Measurements from ENCODE around the gene ABCA7.

ABCA7 gene

DNA sequence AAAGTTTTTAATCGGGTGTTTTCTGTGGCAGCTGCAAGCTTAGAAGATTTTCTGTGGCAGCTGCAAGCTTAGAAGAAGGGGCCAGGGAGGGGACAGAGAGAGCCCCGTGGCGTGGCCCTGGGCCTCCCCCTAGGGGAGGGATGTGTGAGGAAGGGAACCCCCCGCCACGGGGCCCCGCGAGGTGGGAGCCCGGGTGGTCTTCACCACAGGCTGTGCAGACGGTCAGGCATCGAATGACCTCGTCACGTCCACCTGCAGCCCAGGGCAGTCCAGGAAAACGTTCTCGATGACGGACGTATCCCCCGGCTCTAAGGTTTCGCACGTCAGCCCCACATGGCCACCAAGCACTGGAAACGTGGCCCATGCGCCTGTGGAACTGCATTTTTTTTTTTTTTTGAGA lies 46.7 kb downstream of the ABCA7 start:
- no peak for DNase-seq (ENCODE audit: low read depth in 2 of 2)

DNA sequence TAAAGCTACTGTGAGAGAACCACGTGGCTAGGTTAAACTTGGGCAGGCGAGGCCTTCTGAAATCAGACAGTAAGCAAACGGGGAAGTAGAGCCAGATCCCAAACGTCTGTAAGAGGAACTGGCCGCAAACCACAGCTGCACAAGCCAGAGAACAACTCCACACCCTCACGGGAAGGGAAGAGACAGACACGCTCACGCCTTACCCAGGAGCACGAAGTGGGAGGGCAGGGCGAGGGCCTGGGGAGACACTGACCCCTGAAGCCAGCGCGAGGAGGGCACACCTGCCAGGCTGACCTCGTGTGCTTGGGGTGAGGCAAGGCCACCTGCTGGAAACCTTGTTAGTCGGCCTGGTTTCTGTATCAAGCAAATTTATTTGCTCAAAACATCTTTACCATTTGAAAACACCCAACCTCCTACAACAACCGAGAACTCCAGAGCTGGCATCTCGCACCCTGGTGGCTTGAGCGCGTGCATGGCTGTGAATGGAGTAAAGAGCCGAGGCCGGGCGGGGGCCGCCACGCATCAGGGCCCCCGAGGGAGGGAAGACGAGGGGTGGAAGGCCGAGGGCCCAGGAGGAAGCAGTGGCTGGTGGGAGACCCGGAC lies 48.0 kb downstream of the ABCA7 start:
- DNase-seq (ENCODE audit: low read depth in 2 of 2): no peak

DNA sequence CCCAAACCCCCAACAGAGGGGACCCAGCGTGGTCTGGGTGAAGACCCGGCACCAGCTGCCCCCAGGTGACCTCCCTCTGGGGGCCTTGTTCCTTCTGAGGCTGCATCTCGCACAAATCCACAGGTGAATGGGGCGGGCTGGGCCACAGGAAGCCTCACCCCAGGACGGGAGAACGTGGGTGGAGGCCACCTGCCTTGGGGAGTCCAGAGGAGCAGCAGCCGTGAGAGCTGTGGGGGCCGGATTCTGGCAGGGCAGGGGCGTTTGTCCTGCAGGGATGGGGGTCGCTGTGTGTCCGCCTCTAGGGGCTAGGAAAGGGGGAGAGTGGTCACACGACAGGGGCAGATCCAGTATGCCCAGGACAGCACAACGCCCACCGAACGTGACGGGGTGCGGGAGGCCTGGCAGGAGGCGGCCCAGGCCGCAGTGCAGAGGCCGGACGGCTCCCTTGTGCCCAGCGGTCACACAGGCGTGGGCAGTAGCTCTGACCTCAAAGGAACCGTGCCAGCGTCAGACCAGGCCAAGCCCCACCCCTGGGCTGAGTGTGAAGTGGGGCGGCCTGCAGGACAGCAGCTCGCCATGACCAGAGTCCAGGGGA lies 48.6 kb downstream of the ABCA7 start:
- no peak for DNase-seq (ENCODE audit: low read depth in 2 of 2)

DNA sequence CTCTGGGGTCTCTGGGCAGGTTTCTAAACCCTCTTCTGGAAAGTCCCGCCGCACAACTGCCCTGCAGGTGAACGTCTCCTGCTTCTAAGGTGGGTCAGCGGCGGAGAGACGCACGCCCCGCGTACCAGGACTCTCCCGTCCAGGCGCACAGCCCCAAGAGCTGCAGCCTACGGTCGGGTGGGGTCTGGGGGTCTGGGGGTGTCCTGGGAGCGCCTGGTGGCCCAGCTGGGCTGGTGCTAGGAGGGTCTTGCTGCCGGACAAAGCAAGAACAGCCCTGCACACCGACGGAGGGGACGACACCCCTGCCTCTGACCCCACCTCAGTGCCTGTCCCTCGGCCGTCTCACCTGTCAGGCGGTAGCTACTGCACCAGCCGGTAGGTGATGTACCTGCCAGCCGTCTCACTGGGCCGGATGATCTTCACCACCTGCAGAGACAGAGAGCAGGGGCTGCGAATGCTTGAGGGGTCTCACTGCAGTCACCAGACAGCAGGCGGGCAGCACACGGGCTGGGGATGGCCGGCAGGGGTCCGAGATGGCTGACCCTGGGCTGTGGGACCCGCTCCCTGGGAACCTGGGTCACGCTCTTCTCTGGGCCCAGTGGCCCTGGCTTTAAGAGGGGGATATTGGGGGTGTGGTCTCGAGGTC lies 49.3 kb downstream of the ABCA7 start:
- DNase-seq (ENCODE audit: low read depth in 2 of 2): no peak

DNA sequence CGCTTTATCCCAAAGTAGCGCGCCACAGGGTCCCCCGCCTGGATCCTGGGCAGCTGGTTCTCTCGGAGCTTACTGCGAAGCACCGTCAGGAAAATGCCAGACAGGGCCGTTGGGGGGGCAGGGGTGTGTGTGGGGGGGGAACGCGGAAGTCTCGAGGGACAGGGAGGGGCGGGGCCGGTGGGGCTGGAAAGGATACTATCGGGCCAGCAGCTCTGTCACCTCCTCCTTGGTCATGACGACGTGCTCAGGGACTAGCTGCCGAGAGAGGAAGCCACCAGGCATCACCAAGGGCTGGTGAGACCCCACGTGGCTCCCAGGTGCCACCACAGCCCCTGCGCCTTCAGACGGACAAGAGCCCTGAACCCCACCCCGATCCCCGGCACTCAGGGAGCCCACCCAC lies 50.0 kb downstream of the ABCA7 start:
- DNase-seq (ENCODE audit: low read depth in 2 of 2): no peak

DNA sequence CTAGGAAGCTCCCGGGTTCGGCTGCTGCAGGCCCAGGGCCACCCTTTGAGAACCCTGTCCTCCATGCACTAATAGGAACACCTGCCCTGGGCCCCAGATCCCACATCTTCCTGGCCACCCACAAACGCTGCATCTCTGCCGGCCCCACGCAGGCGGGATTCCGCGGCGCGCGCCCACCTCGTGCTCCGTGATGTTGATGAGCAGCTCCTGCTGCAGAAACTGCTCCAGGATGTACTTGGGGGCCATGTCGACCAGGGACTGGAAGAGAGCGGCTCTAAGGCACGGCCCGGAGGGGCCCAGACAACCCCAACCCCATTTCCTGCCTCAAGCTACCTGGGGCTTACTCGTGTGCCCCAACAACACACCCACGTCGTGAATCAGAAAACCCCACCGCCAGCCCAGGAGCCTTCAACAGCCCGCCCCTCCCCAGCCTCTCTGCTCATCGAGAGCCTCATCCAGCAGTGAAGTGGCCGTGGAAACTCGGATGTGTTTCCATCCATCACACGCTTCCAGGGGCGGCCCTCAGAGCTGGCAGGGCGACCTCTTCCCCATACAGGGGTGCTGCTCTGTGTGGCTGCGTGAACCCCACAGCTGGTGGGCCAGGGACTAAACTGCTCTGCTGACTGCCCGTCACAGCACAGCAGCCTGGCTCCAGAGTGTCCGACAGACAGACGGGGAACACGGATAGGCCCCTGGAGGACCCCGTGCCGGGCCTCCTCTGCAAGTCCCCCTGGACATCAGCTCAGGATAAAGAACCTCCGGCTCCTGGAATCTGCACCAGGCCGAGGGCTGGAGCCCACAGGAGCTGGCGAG lies 51.0 kb downstream of the ABCA7 start:
- peak in 1 of 2 donors; percentile 61 for DNase-seq (ENCODE audit: low read depth in 2 of 2)

DNA sequence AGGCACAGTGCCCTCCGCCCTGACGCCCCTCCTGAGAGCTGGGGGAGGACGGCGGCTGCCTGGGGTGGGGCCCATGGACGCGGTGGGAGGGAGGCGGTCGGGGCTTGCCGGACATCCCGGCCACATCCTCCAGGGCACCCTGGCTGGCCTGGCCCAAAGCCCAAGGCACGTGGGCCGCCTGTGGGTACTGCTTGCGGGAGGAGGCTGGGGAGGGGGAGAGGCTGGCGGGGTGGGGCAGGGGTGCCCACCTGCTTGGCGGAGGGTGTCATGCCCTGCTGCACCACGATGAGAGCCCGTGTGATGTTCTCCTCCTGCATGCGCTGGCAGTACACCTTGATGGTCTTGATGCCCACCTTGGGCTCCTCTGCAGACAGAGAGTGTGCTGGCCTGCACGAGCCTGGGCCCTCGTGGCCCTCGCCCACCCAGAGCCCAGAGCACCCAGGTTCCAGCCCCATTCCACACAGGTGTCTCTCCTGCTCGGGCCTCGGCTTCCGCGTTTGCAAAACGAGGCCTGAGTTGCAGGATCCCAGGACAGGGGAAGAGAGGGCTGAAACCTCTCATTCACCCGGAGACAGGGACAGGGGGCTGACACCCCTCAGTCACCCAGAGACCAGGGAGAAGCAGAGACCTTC lies 51.8 kb downstream of the ABCA7 start:
- no peak for DNase-seq (ENCODE audit: low read depth in 2 of 2)

DNA sequence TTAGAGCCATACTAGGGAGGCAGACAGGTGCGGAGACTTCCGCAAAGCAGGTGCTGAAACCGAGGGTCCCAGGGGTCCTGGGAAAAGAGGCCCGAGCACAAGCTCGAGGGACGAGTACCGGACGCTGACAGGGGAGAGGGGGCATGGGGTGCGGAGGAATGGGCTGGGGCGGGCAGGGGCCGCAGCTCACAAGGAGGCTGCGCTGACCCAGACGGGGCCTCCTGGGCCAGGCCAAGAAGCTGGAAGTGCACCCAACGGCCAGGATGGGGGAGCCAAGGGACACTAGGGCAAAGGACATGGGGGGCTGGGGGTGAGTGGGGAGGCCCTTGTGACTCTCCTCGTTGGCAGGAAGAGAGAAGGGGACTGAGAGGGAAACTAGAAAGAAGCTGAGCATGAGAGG lies 53.4 kb downstream of the ABCA7 start:
- no peak for DNase-seq (ENCODE audit: low read depth in 2 of 2)

DNA sequence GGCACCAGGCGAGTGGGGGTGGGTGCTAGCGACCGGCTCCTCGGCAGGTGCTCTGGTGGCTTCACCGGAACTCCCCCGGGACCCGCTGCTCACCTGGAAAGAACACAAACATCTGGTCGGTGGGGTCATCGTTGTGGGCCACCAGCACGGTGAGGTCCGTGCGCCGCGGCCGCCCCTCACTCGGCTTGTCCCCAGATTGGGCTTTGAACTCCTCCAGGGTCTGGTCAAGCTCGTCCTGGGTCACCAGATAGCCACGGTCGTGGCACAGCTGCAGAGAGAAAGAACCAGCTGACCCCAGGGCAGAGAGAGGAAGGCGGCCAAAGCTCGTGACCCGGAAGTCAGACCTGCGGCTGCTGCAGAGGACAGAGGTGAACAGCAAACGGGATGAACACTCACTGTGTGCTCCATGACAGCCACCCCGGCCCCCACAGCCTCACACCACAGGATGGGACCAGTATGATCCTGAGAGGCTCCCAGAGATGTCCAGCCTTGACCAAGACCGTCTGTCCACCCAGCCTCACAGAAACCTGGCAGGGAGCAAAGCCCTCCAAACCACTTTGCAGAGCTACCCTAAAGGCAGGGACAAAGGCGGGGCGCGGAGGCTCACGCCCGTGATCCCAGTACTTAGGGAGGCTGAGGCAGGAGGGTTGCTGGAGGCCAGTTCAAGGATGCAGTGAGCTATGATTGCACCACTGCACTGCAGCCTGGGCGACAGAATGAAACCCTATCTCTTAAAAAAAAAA lies 54.1 kb downstream of the ABCA7 start:
- DNase-seq (ENCODE audit: low read depth in 2 of 2): no peak

DNA sequence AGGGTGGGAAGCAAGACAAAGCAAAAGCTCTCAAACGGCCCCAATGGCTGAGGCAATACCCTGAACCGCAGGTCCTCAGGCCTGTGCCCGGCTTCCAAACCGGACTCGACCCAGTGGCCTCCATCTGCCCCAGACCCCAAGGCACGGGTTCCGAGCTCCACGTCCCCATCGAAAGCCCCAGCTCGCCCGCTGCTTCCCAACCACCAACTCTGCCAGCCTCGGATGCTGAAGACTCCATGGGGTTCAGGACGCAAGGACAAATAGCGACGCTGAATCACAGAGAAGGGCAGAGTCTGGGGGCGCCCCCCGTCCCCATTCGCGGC lies 54.7 kb downstream of the ABCA7 start:
- DNase-seq (ENCODE audit: low read depth in 2 of 2): no peak

DNA sequence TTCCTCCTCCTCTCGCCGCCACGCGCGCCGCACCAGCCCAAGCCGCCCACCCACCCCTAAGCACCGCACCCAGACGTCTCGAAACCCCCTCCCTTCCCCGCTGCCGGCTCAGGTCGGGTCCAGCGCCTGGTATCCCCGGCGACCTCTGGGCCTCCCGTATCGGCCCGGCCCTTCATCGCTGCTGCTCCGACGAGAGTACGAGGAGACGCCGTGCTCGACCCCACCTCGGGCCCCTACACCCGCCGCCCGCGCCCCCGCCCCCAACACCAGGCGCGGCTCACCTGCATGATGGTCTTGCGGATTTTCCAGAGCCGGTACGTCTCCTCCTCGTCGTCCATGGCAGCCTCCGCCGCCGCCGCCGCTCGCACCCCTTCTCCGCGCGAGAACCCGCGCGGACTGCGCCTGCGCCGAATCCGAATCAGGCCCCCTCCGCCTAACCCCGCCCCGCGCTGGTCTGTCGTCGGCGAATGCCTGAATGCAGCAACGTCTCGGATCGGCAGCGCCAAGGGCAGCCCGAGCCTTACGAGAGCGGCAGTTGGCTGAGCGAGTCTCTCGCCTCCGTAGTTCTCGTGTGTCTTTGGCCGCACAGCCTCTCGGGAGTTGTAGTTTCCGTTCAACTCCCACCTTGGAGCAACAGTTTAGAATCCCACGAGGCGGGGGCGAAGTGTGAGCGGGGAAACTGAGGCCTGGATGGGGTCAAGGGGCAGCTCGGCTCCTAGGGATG lies 55.2 kb downstream of the ABCA7 start, which contains the start of gene POLR2E:
TSS of gene POLR2E (minus strand) at position 398 of the 724 bp plus-strand sequence. CDS start at position 338, 60 bp downstream.
- DNase-seq (ENCODE audit: low read depth in 2 of 2): peak; percentile 93 to 96

DNA sequence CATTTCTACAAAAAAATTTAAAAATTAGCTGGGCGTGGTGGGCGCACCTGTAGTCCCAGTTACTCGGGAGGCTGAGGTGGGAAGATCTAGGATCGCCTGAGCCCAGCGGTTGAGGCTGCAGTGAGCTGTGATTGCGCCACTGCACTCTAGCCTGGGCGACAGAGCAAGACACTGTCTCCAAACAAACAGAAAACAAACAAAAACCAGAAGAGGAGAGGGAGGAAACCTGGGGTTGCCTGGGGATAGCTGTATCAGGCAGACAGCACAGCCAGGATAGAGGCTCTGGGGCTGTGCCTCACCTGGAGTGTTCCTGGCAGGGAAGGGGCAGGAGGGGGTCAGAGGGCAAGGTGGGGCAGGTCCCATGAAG lies 57.9 kb downstream of the ABCA7 start:
- DNase-seq (ENCODE audit: low read depth in 2 of 2): no peak

DNA sequence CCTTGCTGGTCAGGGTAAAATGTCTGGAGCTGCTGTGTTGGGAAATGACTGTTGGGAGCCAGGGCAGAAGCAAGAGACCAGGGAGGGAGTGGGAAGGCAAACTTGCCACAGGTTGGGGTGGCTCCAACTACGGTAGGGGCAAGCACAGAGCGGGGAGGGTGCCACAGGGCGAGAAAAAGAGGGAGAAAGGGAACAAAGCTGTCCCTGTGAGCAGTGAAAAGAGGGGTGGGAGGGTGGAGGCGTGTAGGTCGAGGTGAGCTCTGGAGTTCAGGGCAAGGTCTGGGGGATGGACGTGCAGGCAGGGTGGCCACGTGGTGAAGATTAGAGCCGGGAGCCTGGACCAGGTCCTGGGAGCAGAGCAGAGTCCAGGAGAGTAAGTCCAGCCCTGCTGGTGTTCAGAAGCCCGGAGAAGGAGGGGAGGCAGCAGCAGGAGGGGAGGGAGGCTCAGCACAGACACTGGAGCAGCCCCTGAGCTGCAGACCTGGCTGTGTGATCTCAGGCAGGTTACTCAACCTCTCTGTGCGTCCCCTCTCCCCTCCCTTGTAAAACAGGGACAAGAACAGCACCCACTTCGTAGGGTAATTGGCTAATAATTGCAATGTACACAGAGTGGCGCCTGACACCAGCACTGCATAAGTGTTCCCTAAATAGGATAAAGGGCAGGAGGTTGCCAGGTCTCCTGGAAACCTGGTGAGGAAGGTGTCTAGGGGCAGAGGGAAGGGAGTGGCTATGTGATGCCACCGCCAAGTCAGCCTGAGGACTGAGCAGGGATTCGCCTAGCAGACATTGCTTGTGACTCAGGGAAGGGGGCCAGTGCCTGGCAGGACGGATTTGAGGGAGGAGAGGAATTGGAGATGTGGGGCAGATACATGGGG lies 58.5 kb downstream of the ABCA7 start:
- DNase-seq (ENCODE audit: low read depth in 2 of 2): no peak

DNA sequence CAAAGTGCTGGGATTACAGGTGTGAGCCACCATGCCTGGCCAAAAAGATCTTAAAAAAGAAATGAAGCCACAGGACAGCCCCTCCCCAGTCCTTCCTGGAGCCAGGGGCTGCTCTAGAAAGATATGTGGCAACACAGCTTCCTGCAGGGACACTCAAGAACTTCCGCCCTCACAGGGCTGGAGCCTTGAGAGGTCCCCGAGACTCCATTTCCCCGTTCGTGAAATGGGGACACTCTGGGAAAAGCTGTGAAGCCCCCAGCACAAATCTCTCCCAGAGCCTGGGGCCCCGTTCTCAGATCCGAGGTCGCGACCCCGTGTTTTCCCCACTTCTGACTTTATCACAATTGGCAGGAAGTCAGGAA lies 61.4 kb downstream of the ABCA7 start:
- DNase-seq (ENCODE audit: low read depth in 2 of 2): no peak

DNA sequence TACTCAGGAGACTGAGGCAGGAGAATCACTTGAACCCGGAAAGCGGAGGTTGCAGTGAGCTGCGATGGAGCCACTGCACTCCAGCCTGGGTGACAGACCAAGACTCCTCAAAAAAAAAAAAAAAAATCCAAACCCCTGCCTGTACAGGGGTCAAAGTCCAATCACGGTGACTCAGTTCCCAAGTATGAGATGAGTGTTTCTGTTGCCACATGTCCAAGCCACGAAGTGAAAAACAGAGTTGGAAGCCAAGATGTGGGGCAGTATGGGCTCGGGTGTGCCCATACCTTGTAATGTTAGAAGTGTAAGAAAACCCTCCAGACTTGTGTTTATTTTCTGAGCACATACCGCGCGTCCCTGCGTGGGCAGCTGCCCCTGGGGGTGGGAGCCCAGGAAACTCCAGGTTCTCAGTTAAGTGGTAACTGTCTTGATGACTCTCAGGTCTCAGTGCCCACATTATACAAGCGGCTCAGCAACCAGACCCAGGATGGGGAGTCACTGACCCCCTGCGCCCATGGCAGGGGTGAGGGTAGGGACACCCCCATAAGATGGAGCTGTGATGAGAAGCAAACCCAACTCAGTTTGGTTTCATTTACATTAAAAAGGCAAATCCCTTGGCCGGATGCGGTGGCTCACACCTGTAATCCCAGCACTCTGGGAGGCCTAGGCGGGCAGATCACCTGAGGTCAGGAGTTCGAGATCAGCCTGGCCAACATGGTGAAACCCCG lies 62.7 kb downstream of the ABCA7 start:
- DNase-seq (ENCODE audit: low read depth in 2 of 2): peak; percentile 79 to 80

DNA sequence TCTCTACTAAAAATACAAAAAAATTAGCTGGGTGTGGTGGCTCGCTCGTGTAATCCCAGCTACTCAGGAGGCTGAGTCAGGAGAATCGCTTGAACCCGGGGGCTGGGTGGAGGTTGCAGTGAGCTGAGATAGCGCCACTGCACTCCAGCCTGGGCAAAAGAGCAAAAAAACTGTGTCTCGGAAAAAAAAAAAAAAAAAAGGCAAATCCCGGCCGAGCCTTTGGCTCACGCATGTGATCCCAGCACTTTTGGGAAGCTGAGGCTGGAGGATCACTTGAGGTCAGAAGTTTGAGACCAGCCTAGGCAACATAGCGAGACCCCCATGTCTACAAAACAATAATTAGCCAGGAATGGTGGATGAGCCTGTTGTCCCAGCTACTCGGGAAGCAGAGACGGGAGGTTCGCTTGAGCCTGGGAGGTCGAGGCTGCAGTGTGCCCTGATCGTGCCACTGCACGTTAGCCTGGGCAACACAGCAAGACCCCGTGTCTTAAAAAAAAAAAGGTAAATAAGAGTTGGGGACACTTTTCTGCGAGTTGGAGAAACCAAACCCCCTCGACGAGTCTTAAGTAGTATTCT lies 63.3 kb downstream of the ABCA7 start:
- no peak for DNase-seq (ENCODE audit: low read depth in 2 of 2)

DNA sequence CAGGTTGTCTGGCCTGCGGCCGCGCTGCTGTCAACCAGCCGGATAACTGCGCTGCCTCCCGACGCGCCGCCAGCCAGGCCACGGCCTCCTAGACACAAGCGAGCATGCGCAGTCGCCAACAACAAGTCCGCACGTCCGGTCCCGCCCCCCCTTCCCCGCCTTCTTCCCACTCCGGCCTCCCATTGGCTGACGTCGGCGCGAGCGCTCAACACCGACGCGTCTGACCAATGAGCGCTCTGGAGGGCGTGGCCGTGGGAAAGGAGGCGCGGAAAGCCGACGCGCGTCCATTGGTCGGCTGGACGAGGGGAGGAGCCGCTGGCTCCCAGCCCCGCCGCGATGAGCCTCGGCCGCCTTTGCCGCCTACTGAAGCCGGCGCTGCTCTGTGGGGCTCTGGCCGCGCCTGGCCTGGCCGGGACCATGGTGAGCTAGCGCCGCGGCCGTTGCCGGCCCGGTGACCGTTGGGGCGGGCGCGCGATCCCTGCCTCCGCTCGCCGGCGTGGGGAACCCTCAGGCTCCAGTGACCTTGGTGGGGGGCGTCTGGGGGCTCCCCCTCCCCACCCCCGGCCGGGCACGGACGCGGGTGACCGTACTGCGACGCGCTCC lies 63.9 kb downstream of the ABCA7 start, which contains the start of gene GPX4:
TSS of gene GPX4 (plus strand) at position 287 of the 603 bp plus-strand sequence. CDS start at position 337, 50 bp downstream.
- peak; percentile 96 to 97 for DNase-seq (ENCODE audit: low read depth in 2 of 2)

DNA sequence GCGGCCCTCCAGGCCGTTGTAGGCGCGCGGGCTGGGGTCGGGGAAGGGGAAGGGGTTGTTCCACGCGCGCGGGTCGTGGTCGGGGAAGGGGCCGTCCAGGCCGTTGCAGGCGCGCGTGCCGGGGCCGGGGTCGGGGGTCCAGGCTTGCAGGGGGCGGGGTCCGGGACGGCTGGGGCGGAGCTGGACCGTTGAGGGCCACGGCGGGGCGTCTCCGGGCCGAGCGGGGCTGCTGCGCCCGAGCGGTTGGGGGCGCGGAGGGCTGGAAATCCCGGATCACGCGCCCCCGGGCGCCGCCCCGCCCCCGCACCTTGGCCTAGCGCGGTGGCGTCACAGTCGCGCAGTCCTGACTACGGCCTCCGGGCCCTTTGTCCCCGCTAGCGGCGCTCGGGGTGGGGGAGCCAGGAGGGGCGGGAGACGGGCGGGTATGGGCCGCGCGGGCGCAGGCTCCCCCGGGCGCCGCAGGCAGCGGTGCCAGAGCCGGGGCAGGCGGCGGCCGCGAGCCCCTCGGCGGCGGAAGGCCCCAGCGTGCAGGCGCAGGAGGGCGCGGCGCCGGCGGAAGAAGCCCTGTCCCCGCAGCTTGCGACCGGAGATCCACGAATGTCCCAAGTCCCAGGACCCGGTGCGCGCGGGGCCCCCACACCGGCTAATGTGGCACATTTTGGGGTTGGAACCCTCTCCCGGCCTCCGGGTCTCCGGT lies 64.6 kb downstream of the ABCA7 start:
- peak; percentile 67 to 77 for DNase-seq (ENCODE audit: low read depth in 2 of 2)

Data from stimulated activated CD8-positive, alpha-beta memory T cell treated with anti-CD3 and anti-CD28 coated beads, Interleukin-15, amount 100 ng/mL, for 48 hours (primary cell).